T-helper 17 cell (primary cell): ENCODE measurements around the gene IL32. TPM values are rescaled to one million over a fixed set of nuclear protein-coding genes. Genes with fewer than 3 reads are reported as not detected.

Source experiments
- ATAC-seq: fragments of 150-1000 bp; cut with Tn5 transposase; 2 replicates; pipeline ENCODE4 v1.10.0; 2021; ENCODE audit warnings: mild to moderate bottlenecking, moderate library complexity
- DNase-seq, 3 donors: peaks; one replicate each; pipeline versions ENCODE4 v3.0.0 to v3.0.0-alpha.2; 2020 to 2021
- H3K9me3 ChIP-seq: one replicate; pipeline ENCODE4 v1.7.0; 2013; ENCODE audit warnings: low read length, mild to moderate bottlenecking; ENCODE audit not compliant: control insufficient read depth, poor library complexity, severe bottlenecking
- H3K27ac Mint-ChIP-seq: one replicate; pipeline ENCODE4 v1.8.0; 2022; ENCODE audit warnings: mild to moderate bottlenecking, moderate library complexity, mixed read lengths
- H3K27me3 Mint-ChIP-seq: one replicate; pipeline ENCODE4 v1.8.0; 2022; ENCODE audit warnings: mixed read lengths
- H3K36me3 Mint-ChIP-seq: one replicate; pipeline ENCODE4 v1.8.0; 2022; ENCODE audit warnings: low read depth, mixed read lengths
- H3K4me1 Mint-ChIP-seq: one replicate; pipeline ENCODE4 v1.8.0; 2022; ENCODE audit warnings: mild to moderate bottlenecking, mixed read lengths
- H3K4me3 Mint-ChIP-seq: one replicate; pipeline ENCODE4 v1.8.0; 2022; ENCODE audit warnings: mild to moderate bottlenecking, moderate library complexity, mixed read lengths
- total RNA-seq, 4 donors: library from RNA in 2 of 4; stranded (reverse) in 2 of 4; gene quantifications; one replicate each; pipeline ENCODE4 v1.2.3 and lab custom pipeline; 2022 to 2026

The IL32 gene
- 1,000 to 10,000 TPM; 1,099 to 1,147 TPM for total RNA-seq
- total RNA-seq (lab: John Stamatoyannopoulos, UW) = 137 to 178 reads per million in 2 donors

- Mint-ChIP-seq H3K4me1 (peaks cover 45% of the 10 kb centered on the region), H3K36me3 (peaks cover 16% of the 10 kb centered on the region), H3K4me3 (peak within 1 kb of the TSS; percentile 99), H3K27me3 (no peaks in the 10 kb centered on the region), H3K27ac (peak within 1 kb of the TSS; percentile 100)
- peak; percentile 78 for ATAC-seq
- H3K9me3 ChIP-seq = no peaks in the 10 kb centered on the region
- DNase-seq = peak; percentile 43 to 58 (median 55)
Measured at GRCh38 chr16:3065069-3065741, at the start of gene IL32. Gene IL32 (plus strand): TSS chr16:3065640. CDS start chr16:3065812, 172 bp downstream.

- no peaks in the 10 kb centered on the region for H3K36me3 Mint-ChIP-seq
- ATAC-seq = no peak
- DNase-seq = no peak
Measured at GRCh38 chr16:3015865-3016521, 49.4 kb upstream of the IL32 start.

GRCh38 chr16:3017344-3017743 lies 48.1 kb upstream of the IL32 start:
- ATAC-seq = no peak
- H3K36me3 Mint-ChIP-seq = no peaks in the 10 kb centered on the region
- H3K27ac Mint-ChIP-seq = no peak overlapping the region
- H3K9me3 ChIP-seq = no peaks in the 10 kb centered on the region
- H3K4me3 Mint-ChIP-seq = no peak overlapping the region
- peaks cover 6% of the 10 kb centered on the region for H3K27me3 Mint-ChIP-seq
- DNase-seq = no peak
- H3K4me1 Mint-ChIP-seq = peaks cover 22% of the 10 kb centered on the region

More at GRCh38 chr16:3015865-3016521, 49.4 kb upstream of the IL32 start:
- H3K9me3 ChIP-seq = no peaks in the 10 kb centered on the region
- Mint-ChIP-seq H3K4me3 (no peak overlapping the region), H3K4me1 (peaks cover 10% of the 10 kb centered on the region), H3K27me3 (peaks cover 6% of the 10 kb centered on the region), H3K27ac (no peak overlapping the region)

GRCh38 chr16:3017794-3018506 lies 47.5 kb upstream of the IL32 start, which contains the start of gene CLDN6:
Gene CLDN6 (minus strand): TSS chr16:3018183. CDS start chr16:3016021, 2,162 bp downstream.
- no peaks in the 10 kb centered on the region for H3K9me3 ChIP-seq
- H3K4me3 Mint-ChIP-seq = no peak within 1 kb of the TSS
- no peaks in the 10 kb centered on the region for H3K36me3 Mint-ChIP-seq
- H3K4me1 Mint-ChIP-seq = peaks cover 28% of the 10 kb centered on the region
- no peak within 1 kb of the TSS for H3K27ac Mint-ChIP-seq
- no peak for DNase-seq
- H3K27me3 Mint-ChIP-seq = peaks cover 6% of the 10 kb centered on the region
- ATAC-seq = no peak

GRCh38 chr16:3019594-3020246 lies 45.7 kb upstream of the IL32 start:
- H3K9me3 ChIP-seq = no peaks in the 10 kb centered on the region
- Mint-ChIP-seq H3K4me1 (peaks cover 34% of the 10 kb centered on the region), H3K27me3 (no peaks in the 10 kb centered on the region), H3K27ac (peak overlapping the region; percentile 74), H3K36me3 (no peaks in the 10 kb centered on the region), H3K4me3 (peak overlapping the region; percentile 91)
- ATAC-seq = no peak
- no peak for DNase-seq

- Mint-ChIP-seq H3K27me3 (no peaks in the 10 kb centered on the region), H3K4me3 (peak within 1 kb of the TSS; percentile 91), H3K4me1 (peaks cover 34% of the 10 kb centered on the region), H3K36me3 (no peaks in the 10 kb centered on the region), H3K27ac (peak within 1 kb of the TSS; percentile 74)
- DNase-seq = peak; percentile 31 to 70 (median 61)
- H3K9me3 ChIP-seq = no peaks in the 10 kb centered on the region
- peak; percentile 9 for ATAC-seq
Measured at GRCh38 chr16:3020247-3020603, 45.2 kb upstream of the IL32 start, which contains the start of gene TNFRSF12A. Gene TNFRSF12A (plus strand): TSS chr16:3020368. CDS start chr16:3020398, 30 bp downstream.

- ATAC-seq (no peak), DNase-seq (peak in 2 of 3 donors; percentile 62 to 75)
- peak overlapping the region; percentile 91 for H3K4me3 Mint-ChIP-seq
- no peaks in the 10 kb centered on the region for H3K9me3 ChIP-seq
- no peaks in the 10 kb centered on the region for H3K36me3 Mint-ChIP-seq
- H3K4me1 Mint-ChIP-seq = peaks cover 34% of the 10 kb centered on the region
- peak overlapping the region; percentile 86 for H3K27ac Mint-ChIP-seq
- no peaks in the 10 kb centered on the region for H3K27me3 Mint-ChIP-seq
Measured at GRCh38 chr16:3020604-3021448, 44.6 kb upstream of the IL32 start.

- H3K4me1 Mint-ChIP-seq = peaks cover 34% of the 10 kb centered on the region
- ATAC-seq (peak; percentile 17), DNase-seq (peak; percentile 49 to 79 (median 58))
- H3K27me3 Mint-ChIP-seq = no peaks in the 10 kb centered on the region
- no peaks in the 10 kb centered on the region for H3K36me3 Mint-ChIP-seq
- peak overlapping the region; percentile 86 for H3K27ac Mint-ChIP-seq
- H3K9me3 ChIP-seq = no peaks in the 10 kb centered on the region
- peak overlapping the region; percentile 91 for H3K4me3 Mint-ChIP-seq
Measured at GRCh38 chr16:3021449-3022207, 43.8 kb upstream of the IL32 start.

GRCh38 chr16:3022208-3022683 lies 43.2 kb upstream of the IL32 start:
- no peaks in the 10 kb centered on the region for H3K36me3 Mint-ChIP-seq
- peak overlapping the region; percentile 90 for H3K4me3 Mint-ChIP-seq
- peak overlapping the region; percentile 86 for H3K27ac Mint-ChIP-seq
- H3K27me3 Mint-ChIP-seq = no peaks in the 10 kb centered on the region
- H3K9me3 ChIP-seq = no peaks in the 10 kb centered on the region
- DNase-seq (peak; percentile 47 to 72 (median 63)), ATAC-seq (no peak)
- H3K4me1 Mint-ChIP-seq = peaks cover 34% of the 10 kb centered on the region

GRCh38 chr16:3022684-3023414 lies 42.6 kb upstream of the IL32 start:
- peak overlapping the region; percentile 90 for H3K4me3 Mint-ChIP-seq
- no peaks in the 10 kb centered on the region for H3K36me3 Mint-ChIP-seq
- H3K9me3 ChIP-seq = no peaks in the 10 kb centered on the region
- ATAC-seq = no peak
- H3K27ac Mint-ChIP-seq = peak overlapping the region; percentile 86
- H3K4me1 Mint-ChIP-seq = peaks cover 34% of the 10 kb centered on the region
- no peak for DNase-seq
- H3K27me3 Mint-ChIP-seq = no peaks in the 10 kb centered on the region

- H3K4me1 Mint-ChIP-seq = peaks cover 34% of the 10 kb centered on the region
- no peaks in the 10 kb centered on the region for H3K36me3 Mint-ChIP-seq
- DNase-seq = no peak
- H3K27me3 Mint-ChIP-seq = no peaks in the 10 kb centered on the region
- peak overlapping the region; percentile 90 for H3K4me3 Mint-ChIP-seq
- H3K27ac Mint-ChIP-seq = peak overlapping the region; percentile 86
- ATAC-seq = no peak
- no peaks in the 10 kb centered on the region for H3K9me3 ChIP-seq
Measured at GRCh38 chr16:3023415-3023668, 42.1 kb upstream of the IL32 start.
